Ishikawa (cell line): ENCODE data around the gene FAM83G.

Source experiments
- CEBPB ChIP-seq: IDR thresholded peaks from 2 replicates; pipeline ENCODE4 v1.6.1; 2012
- EGR1 ChIP-seq: IDR thresholded peaks from 2 replicates; pipeline ENCODE4 v1.6.1; 2012
- EP300 ChIP-seq: IDR thresholded peaks from 2 replicates; pipeline ENCODE4 v1.6.1; 2012; ENCODE audit warnings: borderline replicate concordance
- RAD21 ChIP-seq: IDR thresholded peaks from 2 replicates; pipeline ENCODE4 v1.6.1; 2012; ENCODE audit warnings: low read depth
- TF ChIP-seq, protein P1 (sequence below): IDR thresholded peaks from 2 replicates; pipeline ENCODE4 v1.6.1; 2012

DNA sequence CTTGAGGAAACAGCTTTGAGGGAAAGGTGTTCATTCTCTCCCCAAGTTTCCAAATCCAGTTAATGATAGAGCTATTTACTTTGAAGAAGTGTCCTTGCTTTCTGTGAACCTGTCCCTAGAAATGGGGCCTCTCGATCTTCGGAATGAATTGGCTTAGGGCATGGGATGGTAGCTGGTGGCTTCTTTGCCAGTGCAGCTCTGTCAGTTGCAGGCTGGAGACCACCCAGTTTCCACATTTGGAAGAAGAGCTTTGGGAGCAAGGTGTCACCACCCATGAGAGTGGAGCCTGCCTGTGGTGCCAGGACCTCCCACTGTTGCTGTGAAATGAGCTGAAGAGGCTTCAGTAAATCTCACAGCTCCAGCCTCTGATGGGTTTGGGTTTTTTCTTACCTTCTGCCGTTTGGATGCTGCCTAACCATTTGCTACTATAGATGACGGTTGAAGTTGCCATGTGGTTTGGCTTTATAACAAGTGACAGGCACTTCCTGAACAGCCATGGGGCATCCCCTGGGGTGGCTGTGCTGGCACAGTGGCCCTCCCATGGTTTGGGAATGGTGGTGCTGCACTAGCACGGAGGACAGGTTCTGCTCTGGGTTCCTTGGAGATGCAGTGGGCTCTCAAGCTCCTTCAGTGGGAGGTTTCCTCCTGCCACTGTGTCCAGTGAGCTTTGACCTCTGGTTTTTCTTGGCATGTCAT, 72.1 kb downstream of the FAM83G start:
- TF ChIP-seq EP300, result no peak
- TF ChIP-seq CEBPB, result no peak
- no peak for TF ChIP-seq RAD21
- TF ChIP-seq EGR1, result no peak
- TF ChIP-seq, protein P1, sequence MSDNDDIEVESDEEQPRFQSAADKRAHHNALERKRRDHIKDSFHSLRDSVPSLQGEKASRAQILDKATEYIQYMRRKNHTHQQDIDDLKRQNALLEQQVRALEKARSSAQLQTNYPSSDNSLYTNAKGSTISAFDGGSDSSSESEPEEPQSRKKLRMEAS, result no peak
